ENCODE data around the gene VAC14.

The VAC14 gene

GRCh38 chr16:70692873-70693671 lies 107.9 kb downstream of the VAC14 start:
- no peak for DNase-seq (ENCODE audit: low read depth in 2 of 2)

GRCh38 chr16:70692130-70692872 lies 108.7 kb downstream of the VAC14 start:
- no peak for DNase-seq (ENCODE audit: low read depth in 2 of 2)

GRCh38 chr16:70691223-70692129 lies 109.5 kb downstream of the VAC14 start:
- DNase-seq (ENCODE audit: low read depth in 2 of 2): no peak

- no peak for DNase-seq (ENCODE audit: low read depth in 2 of 2)
These were observed 110.7 kb downstream of the VAC14 start for GRCh38 chr16:70689970-70690891.

GRCh38 chr16:70689035-70689969 lies 111.7 kb downstream of the VAC14 start:
- no peak for DNase-seq (ENCODE audit: low read depth in 2 of 2)

- DNase-seq (ENCODE audit: low read depth in 2 of 2): no peak
These were observed 112.7 kb downstream of the VAC14 start for GRCh38 chr16:70688246-70688742.

- DNase-seq (ENCODE audit: low read depth in 2 of 2): no peak
These were observed 113.2 kb downstream of the VAC14 start for GRCh38 chr16:70687671-70688245.

- no peak for DNase-seq (ENCODE audit: low read depth in 2 of 2)
These were observed 113.9 kb downstream of the VAC14 start for GRCh38 chr16:70687102-70687511.

- no peak for DNase-seq (ENCODE audit: low read depth in 2 of 2)
These were observed 114.4 kb downstream of the VAC14 start for GRCh38 chr16:70686376-70687101.

- peak in 1 of 2 donors; percentile 10 for DNase-seq (ENCODE audit: low read depth in 2 of 2)
These were observed 115.0 kb downstream of the VAC14 start, which contains the start of gene MTSS2 for GRCh38 chr16:70685938-70686375. Gene MTSS2, minus strand, starts transcription at chr16:70686053. Its CDS starts 262 bp downstream, at chr16:70685791.

GRCh38 chr16:70685061-70685937 lies 115.7 kb downstream of the VAC14 start:
- DNase-seq (ENCODE audit: low read depth in 2 of 2): no peak

- DNase-seq (ENCODE audit: low read depth in 2 of 2): no peak
These were observed 116.6 kb downstream of the VAC14 start for GRCh38 chr16:70684146-70685060.

- no peak for DNase-seq (ENCODE audit: low read depth in 2 of 2)
These were observed 117.6 kb downstream of the VAC14 start for GRCh38 chr16:70683146-70683944.

- no peak for DNase-seq (ENCODE audit: low read depth in 2 of 2)
These were observed 118.5 kb downstream of the VAC14 start for GRCh38 chr16:70682239-70683145.

Measured in stimulated activated CD4-positive, alpha-beta T cell treated with anti-CD3 and anti-CD28 coated beads, Interleukin-15, amount 100 ng/mL, for 48 hours (primary cell).